Measurements from ENCODE around the gene YOD1. TPM values are rescaled to one million over a fixed set of nuclear protein-coding genes. Genes with fewer than 3 reads are reported as not detected.

The YOD1 gene
- total and polyA plus RNA-seq, 10 of the 15 experiments (the other 5 are each of a cell fraction or from before 2014, with no cell fraction given): 2.1 to 7.9 (median 5.0) TPM

- ChIA-PET CTCF (interaction anchor here (0.6 to 4.4 kb wide), 7 partner anchors 10 to 410 kb away, joined by 3 to 29 read pairs (median 4); no protein-coding TSS in a partner anchor), POLR2A (no interaction called here), SMC1A (ENCODE audit: uncharacterized antibody, unreplicated experiment) (interaction anchor here (0.7 to 1.7 kb wide), 6 partner anchors 11 to 358 kb away, joined by 3 to 5 read pairs (median 3); no protein-coding TSS in a partner anchor), RAD21 (ENCODE audit: unreplicated experiment) (interaction anchor here (1.0 to 1.4 kb wide), 4 partner anchors 10 to 320 kb away, joined by 3 to 5 read pairs (median 4); partner anchors contain the start of gene CD55)
- WGBS (ENCODE audit: insufficient coverage, insufficient replicate concordance, low lambda C conversion rate, missing lambda C conversion rate): 86% methylated on average over 17 of the region's 17 CpGs
- Histone ChIP-seq H3K27me3 (replicated peaks in 1 of 2; ENCODE audit: control insufficient read depth in 2 of 2, insufficient read depth in 2 of 2, low read length in 1 of 2) (no peaks in the 10 kb centered on the region), H3K4me3 (peak overlapping the region; percentile 39; the same call in 1 of the 2 replicates), H3K4me1 (ENCODE audit: control insufficient read depth, insufficient read depth, low read length) (peaks cover 4% of the 10 kb centered on the region; the same call in 1 of the 2 replicates), H3K9ac (ENCODE audit: control insufficient read depth, insufficient read depth, low read length) (no peak overlapping the region), H3K36me3 (ENCODE audit: control insufficient read depth in 2 of 2, insufficient read depth in 2 of 2, low read length in 1 of 2) (no peaks in the 10 kb centered on the region), H3K79me2 (ENCODE audit: control insufficient read depth, insufficient read depth, low read length) (no peaks in the 10 kb centered on the region), H3K4me2 (ENCODE audit: control insufficient read depth, insufficient read depth) (peak overlapping the region; percentile 60; the same call in 1 of the 2 replicates), H3K27ac (ENCODE audit: control insufficient read depth, insufficient read depth) (no peak overlapping the region; the same call in 1 of the 2 replicates), H2AFZ (ENCODE audit: control insufficient read depth, low read depth, low read length) (peak overlapping the region; percentile 82), H3K9me3 (replicated peaks; ENCODE audit: control insufficient read depth, insufficient read depth, low read length) (no peaks in the 10 kb centered on the region), H4K20me1 (ENCODE audit: control insufficient read depth, insufficient read depth) (no peaks in the 10 kb centered on the region)
- in situ Hi-C loops (cut with MboI) (loop anchor here (5.0 kb wide), 1 partner anchor 408 kb away; the partner anchor contains the start of gene CR1), intact Hi-C loops (cut with micrococcal nuclease; ENCODE audit: unreplicated experiment) (no loop called here)
- ATAC-seq (no peak; the same call in 2 of the 3 replicates), FAIRE-seq (no peak), DNase-seq (ENCODE audit: low read depth, low spot score) (no peak)
- TF ChIP-seq SRF (IDR thresholded peaks at IDR 0.05; ENCODE audit: low read depth in 2 of 2, low read length in 2 of 2) (no peak), STAT3 (IDR thresholded peaks at IDR 0.05; ENCODE audit: low read depth, low read length) (no peak), NFIC (IDR thresholded peaks at IDR 0.05; ENCODE audit: low read depth, low read length) (peak; percentile 3; the same call in 1 of the 2 replicates)
- BruUV-seq (replicated peaks): no TSS peak
These were observed 38.8 kb upstream of the YOD1 start for GRCh38 chr1:207089627-207090355.
